ENCODE data around the gene MYNN.

MYNN gene

GRCh38 chr3:169835533-169835932 is 62.3 kb downstream of the MYNN start:
- DNase-seq (ENCODE audit: low read depth) = no peak

- no peak for DNase-seq (ENCODE audit: low read depth)
Observed at GRCh38 chr3:169836078-169836941, 63.1 kb downstream of the MYNN start.

GRCh38 chr3:169836942-169837275 is 63.7 kb downstream of the MYNN start:
- DNase-seq (ENCODE audit: low read depth) = no peak

- no peak for DNase-seq (ENCODE audit: low read depth)
Observed at GRCh38 chr3:169838511-169839030, 65.4 kb downstream of the MYNN start.

Data from activated T-cell treated with anti-CD3 and anti-CD28 coated beads for 48 hours (primary cell).